ENCODE results near the gene CTNNA3. TPM values are rescaled to one million over a fixed set of nuclear protein-coding genes. Genes with fewer than 3 reads are reported as not detected.

The CTNNA3 gene
- total RNA-seq, 2 donors from 2014 or later, result 0.37 to 1.1 TPM

GRCh38 chr10:67667035-67667425, 29.0 kb downstream of the CTNNA3 start:
- no peak for TF ChIP-seq CTCF (IDR thresholded peaks at IDR 0.05)
- H3K27ac ChIP-seq, result no peak overlapping the region
- intact Hi-C loops (cut with DNase I), result no loop called here
- no peaks in the 10 kb centered on the region for H3K4me1 ChIP-seq
- no peaks in the 10 kb centered on the region for H3K36me3 ChIP-seq
- no peak overlapping the region for H3K4me3 ChIP-seq
- H3K9me3 ChIP-seq, result no peaks in the 10 kb centered on the region
- no peak overlapping the region for H3K9ac ChIP-seq (ENCODE audit: low read depth in 2 of 2, low read length in 2 of 2)
- no peaks in the 10 kb centered on the region for H3K27me3 ChIP-seq
- no peak for DNase-seq

GRCh38 chr10:67666416-67667034, 29.5 kb downstream of the CTNNA3 start:
- no peak for TF ChIP-seq CTCF (IDR thresholded peaks at IDR 0.05)
- Histone ChIP-seq H3K9me3 (no peaks in the 10 kb centered on the region), H3K27ac (no peak overlapping the region), H3K4me3 (no peak overlapping the region), H3K4me1 (no peaks in the 10 kb centered on the region), H3K9ac (ENCODE audit: low read depth in 2 of 2, low read length in 2 of 2) (no peak overlapping the region), H3K27me3 (no peaks in the 10 kb centered on the region), H3K36me3 (no peaks in the 10 kb centered on the region)
- intact Hi-C loops (cut with DNase I), result no loop called here
- no peak for DNase-seq

- TF ChIP-seq CTCF (IDR thresholded peaks at IDR 0.05), result no peak
- Histone ChIP-seq H3K9me3 (no peaks in the 10 kb centered on the region), H3K27ac (no peak overlapping the region), H3K36me3 (no peaks in the 10 kb centered on the region), H3K9ac (ENCODE audit: low read depth in 2 of 2, low read length in 2 of 2) (no peak overlapping the region), H3K27me3 (no peaks in the 10 kb centered on the region), H3K4me3 (no peak overlapping the region), H3K4me1 (no peaks in the 10 kb centered on the region)
- DNase-seq, result no peak
- intact Hi-C loops (cut with DNase I), result no loop called here
Measured at GRCh38 chr10:67665491-67665890, 30.5 kb downstream of the CTNNA3 start.

- Histone ChIP-seq H3K9me3 (no peaks in the 10 kb centered on the region), H3K4me1 (no peaks in the 10 kb centered on the region), H3K4me3 (no peak overlapping the region), H3K27ac (no peak overlapping the region), H3K9ac (ENCODE audit: low read depth in 2 of 2, low read length in 2 of 2) (no peak overlapping the region), H3K36me3 (no peaks in the 10 kb centered on the region), H3K27me3 (no peaks in the 10 kb centered on the region)
- TF ChIP-seq CTCF (IDR thresholded peaks at IDR 0.05), result no peak
- intact Hi-C loops (cut with DNase I), result no loop called here
- DNase-seq, result no peak
Measured at GRCh38 chr10:67664942-67665341, 31.1 kb downstream of the CTNNA3 start.

GRCh38 chr10:67663449-67664087, 32.4 kb downstream of the CTNNA3 start:
- no peak for DNase-seq
- H3K9me3 ChIP-seq, result no peaks in the 10 kb centered on the region
- no peaks in the 10 kb centered on the region for H3K36me3 ChIP-seq
- intact Hi-C loops (cut with DNase I), result no loop called here
- H3K4me1 ChIP-seq, result no peaks in the 10 kb centered on the region
- no peak overlapping the region for H3K4me3 ChIP-seq
- H3K27ac ChIP-seq, result no peak overlapping the region
- TF ChIP-seq CTCF (IDR thresholded peaks at IDR 0.05), result no peak
- H3K9ac ChIP-seq (ENCODE audit: low read depth in 2 of 2, low read length in 2 of 2), result no peak overlapping the region
- no peaks in the 10 kb centered on the region for H3K27me3 ChIP-seq

Data from colonic mucosa (tissue), 4 donors.